IMR-90 (cell line): ENCODE data around the gene HAUS7.

Experiments used
- CTCF ChIP-seq: conservative IDR thresholded peaks from 2 replicates; pipeline ENCODE4 v1.5.1; 2012; ENCODE audit warnings: mild to moderate bottlenecking, low read depth, low read length, improper control_type of control experiment
- MAFK ChIP-seq: IDR thresholded peaks from 2 replicates; pipeline ENCODE4 v1.6.1; 2012; ENCODE audit warnings: low read depth, low read length, improper control_type of control experiment
- MAZ ChIP-seq: IDR thresholded peaks from 2 replicates; pipeline ENCODE4 v1.6.1; 2012; ENCODE audit warnings: low read depth, mild to moderate bottlenecking, low read length, improper control_type of control experiment, moderate library complexity, borderline replicate concordance
- MXI1 ChIP-seq: IDR thresholded peaks from 2 replicates; pipeline ENCODE4 v1.6.1; 2012; ENCODE audit warnings: low read depth, mild to moderate bottlenecking, low read length, moderate library complexity, borderline replicate concordance
- NFE2L2 ChIP-seq: fragments of 150-350 bp; IDR thresholded peaks from 2 replicates; pipeline ENCODE4 v1.6.1; 2016; ENCODE audit warnings: low read depth, mild to moderate bottlenecking, low read length
- POLR2A ChIP-seq: IDR thresholded peaks from 2 replicates; pipeline ENCODE4 v1.6.1; 2012; ENCODE audit warnings: mild to moderate bottlenecking, low read depth, low read length
- RAD21 ChIP-seq: IDR thresholded peaks from 2 replicates; pipeline ENCODE4 v1.6.1; 2012; ENCODE audit warnings: low read length, improper control_type of control experiment
- RFX5 ChIP-seq: IDR thresholded peaks from 2 replicates; pipeline ENCODE4 v1.8.0; 2012; ENCODE audit warnings: low read depth, mild to moderate bottlenecking, low read length, moderate library complexity
- SMC3 ChIP-seq: fragments of 150-350 bp; IDR thresholded peaks from 2 replicates; pipeline ENCODE4 v1.6.1; 2016; ENCODE audit warnings: low read depth, mild to moderate bottlenecking, antibody characterized with exemption, low read length, moderate library complexity
- USF2 ChIP-seq: fragments of 150-350 bp; IDR thresholded peaks from 2 replicates; pipeline ENCODE4 v1.6.1; 2017; ENCODE audit warnings: mild to moderate bottlenecking, antibody characterized with exemption, low read length, low read depth

GRCh38 chrX:153495903-153496589 is 25.7 kb upstream of the HAUS7 start:
- TF ChIP-seq USF2 (no peak), POLR2A (no peak), CTCF (no peak), MAZ (no peak), SMC3 (no peak), MXI1 (no peak), NFE2L2 (no peak), MAFK (no peak), RAD21 (no peak), RFX5 (no peak)
